ENCODE results near the gene IL25.

GRCh38 chr14:23372509-23372908 lies at the start of gene IL25:
- TF ChIP-seq CTCF (IDR thresholded peaks at IDR 0.05) (no peak), POLR2AphosphoS5 (IDR thresholded peaks at IDR 0.05) (no peak), POLR2A (IDR thresholded peaks at IDR 0.05) (no peak)
